Measurements from ENCODE around the gene NSMF.
A peak's percentile ranks its signal among the peaks of the same experiment; 100 is the strongest.

- TF ChIP-seq POLR2A (IDR thresholded peaks at IDR 0.05; ENCODE audit: low read depth, low read length) (no peak), CTCF (IDR thresholded peaks at IDR 0.05; ENCODE audit: extremely low read depth in 1 of 2, insufficient read depth in 1 of 2, low read depth in 1 of 2, low read length in 2 of 2) (peak; percentile 77), MYC (IDR thresholded peaks at IDR 0.05; ENCODE audit: low read depth, low read length) (no peak), POLR2AphosphoS5 (IDR thresholded peaks at IDR 0.05; ENCODE audit: insufficient read depth, low read depth, low read length) (peak; percentile 79)
Measured at GRCh38 chr9:137422604-137423513, 36.3 kb downstream of the NSMF start, which contains the start of the genes EXD3 and NOXA1.
